MG63 (cell line): Measurements from ENCODE around the gene MYLK2. TPM values are rescaled to one million over a fixed set of nuclear protein-coding genes. Genes with fewer than 3 reads are reported as not detected.

ENCODE experiments used
- DNase-seq: peaks from one replicate; pipeline ENCODE4 v3.0.0-alpha.2; 2020
- H3K27me3 ChIP-seq: fragments of 250-450 bp; sonication (Bioruptor Pico); 2 replicates; pipeline ENCODE4 v1.5.1; 2020; ENCODE audit warnings: mild to moderate bottlenecking, moderate library complexity
- H3K36me3 ChIP-seq: fragments of 250-450 bp; sonication (Bioruptor Pico); 2 replicates; pipeline ENCODE4 v1.5.1; 2020; ENCODE audit warnings: mild to moderate bottlenecking, moderate library complexity
- H3K4me3 ChIP-seq: fragments of 250-450 bp; sonication (Bioruptor Pico); 2 replicates; pipeline ENCODE4 v1.5.1; 2020; ENCODE audit warnings: mild to moderate bottlenecking, moderate library complexity
- H3K9me3 ChIP-seq: fragments of 250-450 bp; sonication (Bioruptor Pico); 2 replicates; pipeline ENCODE4 v1.5.1; 2020; ENCODE audit warnings: mild to moderate bottlenecking, moderate library complexity
- total RNA-seq: library from RNA; depleted of rRNA; stranded (reverse); fragments of >200 nt; shearing (Covaris generic); gene quantifications from 2 replicates; pipeline ENCODE4 v1.2.3, GENCODE V29; 2014; ENCODE audit warnings: low replicate concordance

MYLK2 gene
- total RNA-seq, 1 experiment from 2014 or later, result not detected

- DNase-seq, result no peak
- H3K4me3 ChIP-seq, result no peak overlapping the region
- peaks cover 14% of the 10 kb centered on the region for H3K27me3 ChIP-seq
- H3K9me3 ChIP-seq, result no peaks in the 10 kb centered on the region
- H3K36me3 ChIP-seq, result no peaks in the 10 kb centered on the region
Observed at GRCh38 chr20:31858760-31859083, 39.6 kb downstream of the MYLK2 start.

- no peak for DNase-seq
- H3K4me3 ChIP-seq, result no peak overlapping the region
Observed at GRCh38 chr20:31859266-31859997, 40.3 kb downstream of the MYLK2 start.

GRCh38 chr20:31859998-31860380, 40.8 kb downstream of the MYLK2 start:
- Histone ChIP-seq H3K9me3 (no peaks in the 10 kb centered on the region), H3K27me3 (peaks cover 14% of the 10 kb centered on the region), H3K36me3 (no peaks in the 10 kb centered on the region), H3K4me3 (no peak overlapping the region)
- no peak for DNase-seq

More at GRCh38 chr20:31859266-31859997, 40.3 kb downstream of the MYLK2 start:
- Histone ChIP-seq H3K9me3 (no peaks in the 10 kb centered on the region), H3K27me3 (peaks cover 14% of the 10 kb centered on the region), H3K36me3 (no peaks in the 10 kb centered on the region)

- H3K27me3 ChIP-seq, result peaks cover 14% of the 10 kb centered on the region
- H3K4me3 ChIP-seq, result no peak overlapping the region; the same call in 1 of the 2 replicates
- H3K36me3 ChIP-seq, result no peaks in the 10 kb centered on the region
- H3K9me3 ChIP-seq, result no peaks in the 10 kb centered on the region
- peak; percentile 57 for DNase-seq
Observed at GRCh38 chr20:31860390-31861134, 41.4 kb downstream of the MYLK2 start.

- Histone ChIP-seq H3K9me3 (no peaks in the 10 kb centered on the region), H3K36me3 (no peaks in the 10 kb centered on the region), H3K27me3 (peaks cover 14% of the 10 kb centered on the region), H3K4me3 (peak overlapping the region; percentile 33)
- no peak for DNase-seq
Observed at GRCh38 chr20:31861135-31861384, 41.9 kb downstream of the MYLK2 start.

- peak overlapping the region; percentile 33 for H3K4me3 ChIP-seq
- H3K27me3 ChIP-seq, result peaks cover 14% of the 10 kb centered on the region
- no peaks in the 10 kb centered on the region for H3K9me3 ChIP-seq
- peak; percentile 63 for DNase-seq
- H3K36me3 ChIP-seq, result no peaks in the 10 kb centered on the region
Observed at GRCh38 chr20:31861385-31862156, 42.4 kb downstream of the MYLK2 start.

- no peak overlapping the region for H3K4me3 ChIP-seq
- peaks cover 14% of the 10 kb centered on the region for H3K27me3 ChIP-seq
- H3K36me3 ChIP-seq, result no peaks in the 10 kb centered on the region
- no peaks in the 10 kb centered on the region for H3K9me3 ChIP-seq
- no peak for DNase-seq
Observed at GRCh38 chr20:31862157-31862470, 43.0 kb downstream of the MYLK2 start.

- DNase-seq, result no peak
- no peak overlapping the region for H3K4me3 ChIP-seq
- no peaks in the 10 kb centered on the region for H3K9me3 ChIP-seq
- H3K27me3 ChIP-seq, result peaks cover 14% of the 10 kb centered on the region
- no peaks in the 10 kb centered on the region for H3K36me3 ChIP-seq
Observed at GRCh38 chr20:31862506-31862905, 43.4 kb downstream of the MYLK2 start.

GRCh38 chr20:31863296-31864085, 44.3 kb downstream of the MYLK2 start:
- DNase-seq, result no peak
- Histone ChIP-seq H3K4me3 (no peak overlapping the region), H3K27me3 (peaks cover 14% of the 10 kb centered on the region), H3K36me3 (no peaks in the 10 kb centered on the region), H3K9me3 (no peaks in the 10 kb centered on the region)

GRCh38 chr20:31864521-31865400, 45.6 kb downstream of the MYLK2 start:
- Histone ChIP-seq H3K4me3 (no peak overlapping the region), H3K27me3 (peaks cover 15% of the 10 kb centered on the region), H3K36me3 (no peaks in the 10 kb centered on the region), H3K9me3 (no peaks in the 10 kb centered on the region)
- DNase-seq, result no peak

- Histone ChIP-seq H3K27me3 (peaks cover 13% of the 10 kb centered on the region), H3K36me3 (no peaks in the 10 kb centered on the region), H3K9me3 (no peaks in the 10 kb centered on the region), H3K4me3 (no peak overlapping the region)
- no peak for DNase-seq
Observed at GRCh38 chr20:31866221-31866620, 47.1 kb downstream of the MYLK2 start.

- no peak for DNase-seq
- H3K4me3 ChIP-seq, result no peak overlapping the region
- H3K27me3 ChIP-seq, result peaks cover 16% of the 10 kb centered on the region
- H3K36me3 ChIP-seq, result no peaks in the 10 kb centered on the region
- no peaks in the 10 kb centered on the region for H3K9me3 ChIP-seq
Observed at GRCh38 chr20:31868853-31869672, 49.9 kb downstream of the MYLK2 start.

GRCh38 chr20:31869673-31869941, 50.5 kb downstream of the MYLK2 start:
- no peak overlapping the region for H3K4me3 ChIP-seq
- H3K36me3 ChIP-seq, result no peaks in the 10 kb centered on the region
- no peak for DNase-seq
- H3K27me3 ChIP-seq, result peaks cover 16% of the 10 kb centered on the region
- no peaks in the 10 kb centered on the region for H3K9me3 ChIP-seq

- no peaks in the 10 kb centered on the region for H3K9me3 ChIP-seq
- H3K4me3 ChIP-seq, result peak within 1 kb of the TSS; percentile 23
- no peaks in the 10 kb centered on the region for H3K36me3 ChIP-seq
- peaks cover 16% of the 10 kb centered on the region for H3K27me3 ChIP-seq
- DNase-seq, result no peak
Observed at GRCh38 chr20:31869942-31870725, 51.0 kb downstream of the MYLK2 start, which contains the start of the genes DUSP15 and TTLL9. Gene DUSP15 (minus strand): TSS chr20:31870527. CDS start chr20:31870337, 190 bp downstream. Gene TTLL9 (plus strand): TSS chr20:31870634. CDS start chr20:31871127, 493 bp downstream.
